ENCODE data around the gene DGCR2.

Gene DGCR2

DNA sequence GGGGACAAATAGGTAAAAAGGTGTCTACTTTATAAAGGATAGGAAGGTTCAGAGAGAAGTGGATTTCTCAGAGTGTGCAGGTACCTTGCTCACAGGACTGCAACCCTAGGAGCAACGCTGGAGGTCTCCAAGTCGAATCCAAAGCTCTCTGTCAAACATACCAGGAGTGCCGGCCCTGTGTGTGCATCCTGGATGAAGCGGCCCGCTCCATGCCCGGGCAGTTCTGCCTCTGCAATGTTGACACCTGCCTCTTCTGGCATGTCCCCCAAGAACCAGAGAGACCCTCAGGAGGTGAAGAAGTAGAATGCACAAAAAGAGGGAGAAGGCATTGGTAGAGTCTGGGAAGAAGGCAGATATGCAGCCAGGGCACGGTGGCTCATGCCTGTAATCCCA lies 5.8 kb upstream of the DGCR2 start:
- no peaks in the 10 kb centered on the region for H3K27me3 ChIP-seq (ENCODE audit: control insufficient read depth in 5 of 5, insufficient read depth in 4 of 5, low read length in 5 of 5)
- peaks cover 0 to 7% (median 0%) of the 10 kb centered on the region in 5 donors for H3K9me3 ChIP-seq (ENCODE audit: control insufficient read depth in 5 of 5, low read length in 5 of 5)
- peaks cover 0 to 20% (median 13%) of the 10 kb centered on the region in 5 donors for H3K36me3 ChIP-seq (ENCODE audit: control insufficient read depth in 5 of 5, insufficient read depth in 5 of 5, low read length in 5 of 5)
- no peak overlapping the region for H3K4me3 ChIP-seq (ENCODE audit: low read depth in 1 of 5, low read length in 5 of 5)
- peaks cover 0 to 11% (median 6%) of the 10 kb centered on the region in 5 donors for H3K4me1 ChIP-seq (ENCODE audit: control insufficient read depth in 5 of 5, insufficient read depth in 5 of 5, low read length in 5 of 5)
- no peak overlapping the region for H3K27ac ChIP-seq (ENCODE audit: low read depth, low read length)
- H3K9ac ChIP-seq (ENCODE audit: low read length in 5 of 5), result no peak overlapping the region

DNA sequence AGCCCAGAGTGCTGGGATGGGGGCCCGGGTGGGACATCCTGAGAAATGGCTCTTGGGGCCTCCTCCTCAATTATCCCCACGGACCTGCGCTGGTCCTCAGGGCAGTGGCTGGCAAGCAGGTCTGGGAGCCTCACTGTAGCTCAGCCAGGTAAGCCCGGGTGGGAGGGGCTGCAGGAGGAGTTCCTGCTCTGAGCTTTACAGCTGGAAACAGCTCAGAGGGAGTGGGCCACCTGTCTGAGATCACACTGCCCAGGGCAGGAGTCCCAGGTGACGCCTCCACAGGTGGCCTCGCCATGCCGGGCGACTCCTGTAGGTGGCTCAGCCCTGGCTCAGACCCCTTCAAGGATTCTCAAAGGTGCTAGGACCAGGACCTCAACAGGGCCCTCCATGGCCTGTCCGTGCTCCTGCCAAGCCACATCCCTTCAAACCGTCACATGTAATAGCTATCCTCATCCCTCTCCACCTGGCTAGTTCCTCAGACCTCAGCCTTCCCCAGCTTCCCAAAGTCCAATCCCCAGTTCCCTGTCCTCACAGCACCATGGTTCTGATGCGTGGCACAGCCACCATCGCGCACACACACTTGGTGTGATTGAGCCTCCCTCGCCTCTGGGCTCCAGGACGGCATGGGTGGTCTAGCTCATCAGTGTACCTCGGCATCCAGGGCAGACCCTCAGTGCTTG lies 5.3 kb upstream of the DGCR2 start:
- peaks cover 0 to 15% (median 9%) of the 10 kb centered on the region in 5 donors for H3K36me3 ChIP-seq (ENCODE audit: control insufficient read depth in 5 of 5, insufficient read depth in 5 of 5, low read length in 5 of 5)
- no peaks in the 10 kb centered on the region for H3K27me3 ChIP-seq (ENCODE audit: control insufficient read depth in 5 of 5, insufficient read depth in 4 of 5, low read length in 5 of 5)
- H3K4me1 ChIP-seq (ENCODE audit: control insufficient read depth in 5 of 5, insufficient read depth in 5 of 5, low read length in 5 of 5), result peaks cover 0 to 15% (median 11%) of the 10 kb centered on the region in 5 donors
- no peak overlapping the region for H3K27ac ChIP-seq (ENCODE audit: low read depth, low read length)
- H3K4me3 ChIP-seq (ENCODE audit: low read depth in 1 of 5, low read length in 5 of 5), result no peak overlapping the region
- H3K9ac ChIP-seq (ENCODE audit: low read length in 5 of 5), result no peak overlapping the region
- peaks cover 0 to 7% (median 0%) of the 10 kb centered on the region in 5 donors for H3K9me3 ChIP-seq (ENCODE audit: control insufficient read depth in 5 of 5, low read length in 5 of 5)

DNA sequence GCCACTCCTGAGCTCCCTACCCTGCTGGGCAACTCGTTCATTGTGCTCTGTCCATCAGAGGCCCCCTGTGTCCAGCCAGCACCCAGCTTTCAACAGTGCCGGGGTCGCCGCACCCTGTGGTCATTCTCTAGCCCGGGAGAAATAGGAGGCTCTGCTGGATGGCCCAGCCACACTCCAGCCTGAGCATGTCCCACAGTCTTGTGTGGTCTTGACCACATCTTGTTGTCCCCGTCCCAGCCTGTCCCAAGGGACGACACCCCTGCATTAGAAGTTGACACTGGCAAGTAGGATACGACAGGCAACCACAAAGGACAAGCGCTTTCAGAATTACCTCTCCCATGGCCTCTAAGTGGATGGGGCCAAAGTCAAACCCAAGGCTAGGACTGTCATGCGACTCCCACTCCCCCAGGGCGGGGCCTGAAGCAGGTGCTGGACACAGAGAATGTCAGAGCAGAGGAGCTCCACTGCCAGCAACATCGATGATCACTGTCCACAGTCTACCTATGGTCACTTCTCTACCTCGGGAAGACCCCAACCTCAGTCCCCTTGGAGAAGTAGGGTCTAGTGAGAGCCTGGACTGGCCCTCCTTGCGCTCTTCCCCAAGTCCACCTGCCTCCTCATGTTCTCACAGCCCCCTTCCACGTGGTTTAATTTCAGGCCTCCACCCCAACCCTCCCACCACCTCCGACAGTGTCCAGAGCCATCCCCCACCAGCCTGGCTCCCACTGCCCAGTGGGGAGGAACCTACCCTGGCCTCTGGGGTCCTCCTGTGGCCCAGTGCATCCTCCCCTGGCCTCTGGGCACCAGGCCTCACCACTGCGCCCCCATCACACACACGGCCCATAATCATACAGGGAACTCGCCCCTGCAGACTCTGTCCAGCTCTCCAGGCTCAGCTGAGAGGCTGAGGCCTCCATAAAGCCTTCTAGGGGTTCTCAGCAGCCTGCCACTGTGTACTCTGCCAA lies 4.4 kb upstream of the DGCR2 start:
- H3K4me1 ChIP-seq (ENCODE audit: control insufficient read depth in 5 of 5, insufficient read depth in 5 of 5, low read length in 5 of 5), result peaks cover 0 to 17% (median 13%) of the 10 kb centered on the region in 5 donors
- H3K4me3 ChIP-seq (ENCODE audit: low read depth in 1 of 5, low read length in 5 of 5), result no peak overlapping the region
- peaks cover 0 to 6% (median under 1%) of the 10 kb centered on the region in 5 donors for H3K36me3 ChIP-seq (ENCODE audit: control insufficient read depth in 5 of 5, insufficient read depth in 5 of 5, low read length in 5 of 5)
- peaks cover 0 to 2% (median 0%) of the 10 kb centered on the region in 5 donors for H3K9me3 ChIP-seq (ENCODE audit: control insufficient read depth in 5 of 5, low read length in 5 of 5)
- no peak overlapping the region for H3K9ac ChIP-seq (ENCODE audit: low read length in 5 of 5)
- no peaks in the 10 kb centered on the region for H3K27me3 ChIP-seq (ENCODE audit: control insufficient read depth in 5 of 5, insufficient read depth in 4 of 5, low read length in 5 of 5)
- H3K27ac ChIP-seq (ENCODE audit: low read depth, low read length), result no peak overlapping the region

DNA sequence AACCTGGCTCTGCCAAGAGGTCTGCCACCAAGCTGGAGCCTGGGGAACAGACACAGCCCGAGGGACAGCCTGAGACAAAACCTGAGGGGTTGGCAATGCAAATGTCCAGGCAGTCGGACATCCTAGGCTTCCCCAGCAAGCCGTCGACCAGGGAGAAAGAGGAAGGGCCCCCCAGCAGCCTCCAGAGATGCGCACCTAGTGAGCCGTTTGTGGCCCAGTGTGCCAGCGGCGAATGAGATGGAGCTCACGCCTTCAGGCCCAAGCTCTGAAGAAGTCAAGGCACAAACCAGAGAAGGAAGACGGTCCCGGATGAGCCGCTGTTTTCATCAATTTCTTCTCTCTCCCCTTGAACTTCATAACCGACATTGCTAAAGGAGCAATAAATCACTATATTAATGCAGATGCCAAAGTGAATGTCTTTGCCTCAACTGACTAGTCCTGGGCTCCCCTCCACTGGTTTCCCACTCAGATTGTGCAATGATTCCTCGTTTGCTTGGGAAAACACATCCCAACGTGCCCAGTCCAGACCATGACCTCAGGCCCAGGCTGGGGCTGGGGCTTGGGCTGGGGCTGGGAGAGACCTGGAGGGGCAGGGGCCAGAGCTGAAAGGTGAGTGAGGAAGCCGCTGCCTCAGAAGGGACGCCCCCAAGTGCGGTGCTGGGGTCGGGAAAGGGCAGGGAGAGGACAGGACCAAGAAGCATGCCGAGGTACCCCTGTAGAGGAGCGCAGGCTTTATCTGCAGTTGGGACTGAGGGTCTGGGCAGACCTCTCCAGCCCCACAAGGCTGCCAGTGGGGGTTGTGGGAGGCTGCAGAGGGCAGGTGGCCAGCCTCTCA lies 3.5 kb upstream of the DGCR2 start:
- no peak overlapping the region for H3K9ac ChIP-seq (ENCODE audit: low read length in 5 of 5)
- H3K4me3 ChIP-seq (ENCODE audit: low read depth in 1 of 5, low read length in 5 of 5), result no peak overlapping the region
- no peaks in the 10 kb centered on the region for H3K27me3 ChIP-seq (ENCODE audit: control insufficient read depth in 5 of 5, insufficient read depth in 4 of 5, low read length in 5 of 5)
- peaks cover 2 to 26% (median 22%) of the 10 kb centered on the region in 5 donors for H3K4me1 ChIP-seq (ENCODE audit: control insufficient read depth in 5 of 5, insufficient read depth in 5 of 5, low read length in 5 of 5)
- no peaks in the 10 kb centered on the region for H3K36me3 ChIP-seq (ENCODE audit: control insufficient read depth in 5 of 5, insufficient read depth in 5 of 5, low read length in 5 of 5)
- no peaks in the 10 kb centered on the region for H3K9me3 ChIP-seq (ENCODE audit: control insufficient read depth in 5 of 5, low read length in 5 of 5)
- no peak overlapping the region for H3K27ac ChIP-seq (ENCODE audit: low read depth, low read length)

DNA sequence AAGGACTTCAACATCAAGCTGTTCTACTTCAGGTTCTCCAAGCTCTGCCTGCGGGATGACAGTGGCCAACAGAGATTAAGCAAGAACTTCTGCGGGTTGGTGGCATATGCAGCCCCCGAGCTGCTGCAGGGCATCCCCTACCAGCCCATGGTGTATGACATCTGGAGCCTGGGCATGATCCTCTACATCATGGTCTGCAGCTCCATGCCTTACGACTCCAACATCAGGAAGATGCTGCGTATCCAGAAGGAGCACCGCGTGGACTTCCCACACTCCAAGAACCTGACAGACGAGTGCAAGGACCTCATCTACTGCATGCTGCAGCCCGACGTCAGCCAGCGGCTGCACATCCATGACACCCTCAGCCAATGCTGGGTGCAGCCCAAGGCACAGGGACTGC lies 2.8 kb upstream of the DGCR2 start:
- H3K36me3 ChIP-seq (ENCODE audit: control insufficient read depth in 5 of 5, insufficient read depth in 5 of 5, low read length in 5 of 5), result no peaks in the 10 kb centered on the region
- no peaks in the 10 kb centered on the region for H3K9me3 ChIP-seq (ENCODE audit: control insufficient read depth in 5 of 5, low read length in 5 of 5)
- H3K4me3 ChIP-seq (ENCODE audit: low read depth in 1 of 5, low read length in 5 of 5), result no peak overlapping the region
- no peaks in the 10 kb centered on the region for H3K27me3 ChIP-seq (ENCODE audit: control insufficient read depth in 5 of 5, insufficient read depth in 4 of 5, low read length in 5 of 5)
- H3K27ac ChIP-seq (ENCODE audit: low read depth, low read length), result no peak overlapping the region
- H3K4me1 ChIP-seq (ENCODE audit: control insufficient read depth in 5 of 5, insufficient read depth in 5 of 5, low read length in 5 of 5), result peaks cover 5 to 33% (median 29%) of the 10 kb centered on the region in 5 donors
- H3K9ac ChIP-seq (ENCODE audit: low read length in 5 of 5), result no peak overlapping the region

DNA sequence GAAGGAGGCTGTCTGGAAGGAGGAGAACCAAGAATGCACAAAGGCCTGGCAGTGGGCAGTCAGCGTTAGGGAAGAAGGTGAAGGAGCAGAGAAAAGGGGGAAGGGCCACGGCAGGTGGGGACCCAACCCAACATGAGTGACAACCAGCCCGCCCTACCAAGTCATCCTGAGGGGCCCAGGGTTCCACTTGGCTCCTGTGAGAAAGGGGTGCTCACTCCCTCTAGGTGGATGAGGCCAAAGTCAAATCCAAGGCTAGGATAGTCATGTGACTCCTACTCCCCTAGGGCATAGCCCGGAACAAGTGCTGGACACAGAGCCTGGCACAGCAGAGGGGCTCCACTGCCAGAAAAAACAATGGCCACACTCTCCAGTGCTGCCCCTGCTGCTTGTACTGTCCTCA lies 2.2 kb upstream of the DGCR2 start:
- peaks cover 5 to 39% (median 35%) of the 10 kb centered on the region in 5 donors for H3K4me1 ChIP-seq (ENCODE audit: control insufficient read depth in 5 of 5, insufficient read depth in 5 of 5, low read length in 5 of 5)
- no peaks in the 10 kb centered on the region for H3K27me3 ChIP-seq (ENCODE audit: control insufficient read depth in 5 of 5, insufficient read depth in 4 of 5, low read length in 5 of 5)
- H3K4me3 ChIP-seq (ENCODE audit: low read depth in 1 of 5, low read length in 5 of 5), result no peak overlapping the region
- no peaks in the 10 kb centered on the region for H3K36me3 ChIP-seq (ENCODE audit: control insufficient read depth in 5 of 5, insufficient read depth in 5 of 5, low read length in 5 of 5)
- no peak overlapping the region for H3K9ac ChIP-seq (ENCODE audit: low read length in 5 of 5)
- H3K27ac ChIP-seq (ENCODE audit: low read depth, low read length), result no peak overlapping the region
- H3K9me3 ChIP-seq (ENCODE audit: control insufficient read depth in 5 of 5, low read length in 5 of 5), result no peaks in the 10 kb centered on the region

DNA sequence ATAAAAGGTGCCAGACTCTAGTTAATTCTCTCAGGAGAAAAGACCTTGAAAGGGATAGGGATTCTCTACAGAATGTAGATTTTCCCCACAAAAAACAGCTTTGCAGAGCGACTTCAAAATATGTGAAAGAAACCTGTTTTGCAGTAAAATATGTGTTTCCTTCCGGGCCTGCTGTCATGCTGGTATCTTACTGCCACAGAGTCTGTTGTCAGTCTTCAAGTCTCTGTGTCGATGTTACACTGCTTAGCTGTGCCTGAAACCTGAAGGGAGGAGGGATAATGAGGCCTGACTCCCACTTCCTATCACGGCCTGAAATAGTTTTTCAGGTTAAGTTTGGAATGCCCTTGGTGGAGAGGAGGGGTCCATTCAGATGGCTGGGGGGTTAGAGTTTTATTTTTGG lies 1.7 kb upstream of the DGCR2 start:
- H3K36me3 ChIP-seq (ENCODE audit: control insufficient read depth in 5 of 5, insufficient read depth in 5 of 5, low read length in 5 of 5), result no peaks in the 10 kb centered on the region
- H3K4me3 ChIP-seq (ENCODE audit: low read depth in 1 of 5, low read length in 5 of 5), result no peak overlapping the region
- H3K27ac ChIP-seq (ENCODE audit: low read depth, low read length), result no peak overlapping the region
- H3K4me1 ChIP-seq (ENCODE audit: control insufficient read depth in 5 of 5, insufficient read depth in 5 of 5, low read length in 5 of 5), result peaks cover 8 to 44% (median 39%) of the 10 kb centered on the region in 5 donors
- no peaks in the 10 kb centered on the region for H3K27me3 ChIP-seq (ENCODE audit: control insufficient read depth in 5 of 5, insufficient read depth in 4 of 5, low read length in 5 of 5)
- H3K9me3 ChIP-seq (ENCODE audit: control insufficient read depth in 5 of 5, low read length in 5 of 5), result no peaks in the 10 kb centered on the region
- no peak overlapping the region for H3K9ac ChIP-seq (ENCODE audit: low read length in 5 of 5)

DNA sequence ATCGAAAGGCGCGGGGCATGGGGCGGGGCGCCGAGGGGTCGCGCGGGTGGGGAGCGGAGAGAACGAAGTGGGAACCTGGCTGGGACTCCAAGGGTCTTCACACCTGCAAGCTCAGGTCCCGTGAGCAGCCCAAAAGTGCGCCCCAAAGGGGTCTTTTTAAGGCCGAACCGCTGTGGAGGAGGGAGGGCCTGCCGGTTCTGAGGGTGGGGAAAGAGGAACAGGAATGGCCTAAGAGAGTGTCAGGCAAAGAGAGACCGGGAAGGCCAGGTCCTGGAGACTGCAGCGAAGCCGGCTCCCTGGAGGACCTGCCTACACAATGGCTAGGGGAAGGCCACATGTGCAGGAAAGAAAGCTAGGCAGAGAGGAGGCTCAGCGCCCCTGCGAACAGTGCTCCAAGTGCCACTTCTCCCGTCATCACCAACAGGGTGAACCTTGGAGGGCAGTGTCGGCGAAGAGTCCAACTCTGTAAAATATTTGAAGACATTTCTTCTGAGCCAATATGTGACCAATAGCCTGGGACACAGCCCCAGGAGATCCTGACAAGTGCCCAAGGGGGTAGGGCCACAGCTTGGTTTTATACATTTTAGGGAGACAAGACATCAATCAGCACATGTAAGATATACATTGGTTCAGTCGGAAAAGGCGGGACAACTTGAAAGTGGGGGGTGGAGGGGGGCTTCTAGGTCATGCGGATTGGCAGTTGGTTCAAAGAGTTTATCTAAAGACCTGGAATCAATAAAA lies 710 bp upstream of the DGCR2 start:
- H3K4me3 ChIP-seq (ENCODE audit: low read depth in 1 of 5, low read length in 5 of 5), result peak overlapping the region; percentile 61 to 95 (median 65)
- no peak overlapping the region for H3K27ac ChIP-seq (ENCODE audit: low read depth, low read length)
- no peaks in the 10 kb centered on the region for H3K27me3 ChIP-seq (ENCODE audit: control insufficient read depth in 5 of 5, insufficient read depth in 4 of 5, low read length in 5 of 5)
- peaks cover 0 to 4% (median 0%) of the 10 kb centered on the region in 5 donors for H3K36me3 ChIP-seq (ENCODE audit: control insufficient read depth in 5 of 5, insufficient read depth in 5 of 5, low read length in 5 of 5)
- H3K9ac ChIP-seq (ENCODE audit: low read length in 5 of 5), result peak overlapping the region in 4 of 5 donors; percentile 30 to 79 (median 66)
- H3K4me1 ChIP-seq (ENCODE audit: control insufficient read depth in 5 of 5, insufficient read depth in 5 of 5, low read length in 5 of 5), result peaks cover 9 to 51% (median 43%) of the 10 kb centered on the region in 5 donors
- H3K9me3 ChIP-seq (ENCODE audit: control insufficient read depth in 5 of 5, low read length in 5 of 5), result no peaks in the 10 kb centered on the region

DNA sequence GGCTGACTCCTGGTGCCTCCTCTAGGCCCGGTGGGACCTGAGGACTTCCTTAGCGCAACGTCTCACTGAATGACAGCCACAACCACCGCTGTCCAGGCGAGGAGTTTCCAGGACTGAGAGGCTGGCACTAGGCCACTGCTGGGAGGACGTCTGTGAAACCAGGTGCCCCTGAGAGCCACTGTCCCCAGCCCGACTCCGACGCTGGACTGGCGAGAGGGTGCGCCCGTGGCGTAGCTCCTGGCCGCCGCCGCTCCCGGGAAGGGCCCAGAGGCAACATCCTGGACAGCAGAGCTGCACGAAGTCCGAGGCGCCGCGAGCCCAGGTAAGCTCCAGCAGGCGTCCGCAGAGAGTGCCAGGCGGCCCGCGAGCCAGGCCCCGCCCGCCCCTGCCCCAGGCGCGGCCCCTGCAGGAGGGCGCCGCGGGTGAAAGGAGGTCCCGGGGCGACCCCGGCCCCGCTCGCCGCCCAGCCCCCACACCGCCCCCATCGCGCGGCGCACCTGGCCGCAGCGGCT lies 525 bp downstream of the DGCR2 start:
- peak overlapping the region; percentile 81 to 90 (median 83) for H3K9ac ChIP-seq (ENCODE audit: low read length in 5 of 5)
- H3K27me3 ChIP-seq (ENCODE audit: control insufficient read depth in 5 of 5, insufficient read depth in 4 of 5, low read length in 5 of 5), result no peaks in the 10 kb centered on the region
- H3K4me1 ChIP-seq (ENCODE audit: control insufficient read depth in 5 of 5, insufficient read depth in 5 of 5, low read length in 5 of 5), result peaks cover 10 to 61% (median 49%) of the 10 kb centered on the region in 5 donors
- peaks cover 0 to 4% (median 0%) of the 10 kb centered on the region in 5 donors for H3K36me3 ChIP-seq (ENCODE audit: control insufficient read depth in 5 of 5, insufficient read depth in 5 of 5, low read length in 5 of 5)
- H3K9me3 ChIP-seq (ENCODE audit: control insufficient read depth in 5 of 5, low read length in 5 of 5), result no peaks in the 10 kb centered on the region
- peak overlapping the region; percentile 62 for H3K27ac ChIP-seq (ENCODE audit: low read depth, low read length)
- H3K4me3 ChIP-seq (ENCODE audit: low read depth in 1 of 5, low read length in 5 of 5), result peak overlapping the region; percentile 78 to 96 (median 95)

Measured in subcutaneous abdominal adipose tissue (tissue), 5 donors.